ENCODE measurements around the gene OSMR.

The OSMR gene

GRCh38 chr5:38845526-38846378 lies at the start of gene OSMR:
Gene OSMR (plus strand): TSS chr5:38846012. CDS start chr5:38869045, 23,033 bp downstream.
- DNase-seq, result no peak

- no peak for DNase-seq
Observed at GRCh38 chr5:38796742-38797108, 49.1 kb upstream of the OSMR start.

GRCh38 chr5:38797838-38798237 lies 48.0 kb upstream of the OSMR start:
- DNase-seq, result no peak

GRCh38 chr5:38799556-38800377 lies 46.0 kb upstream of the OSMR start:
- no peak for DNase-seq

- DNase-seq, result no peak
Observed at GRCh38 chr5:38800515-38800914, 45.3 kb upstream of the OSMR start.

GRCh38 chr5:38802125-38802524 lies 43.7 kb upstream of the OSMR start:
- DNase-seq, result no peak

GRCh38 chr5:38803246-38803645 lies 42.6 kb upstream of the OSMR start:
- no peak for DNase-seq

GRCh38 chr5:38806775-38807258 lies 39.0 kb upstream of the OSMR start:
- no peak for DNase-seq

- no peak for DNase-seq
Observed at GRCh38 chr5:38807570-38808483, 38.0 kb upstream of the OSMR start.

- no peak for DNase-seq
Observed at GRCh38 chr5:38808666-38809343, 37.0 kb upstream of the OSMR start.

- DNase-seq, result peak; percentile 64 to 86
Observed at GRCh38 chr5:38809388-38810359, 36.1 kb upstream of the OSMR start.

GRCh38 chr5:38814879-38815278 lies 30.9 kb upstream of the OSMR start:
- DNase-seq, result no peak

- no peak for DNase-seq
Observed at GRCh38 chr5:38816083-38817030, 29.5 kb upstream of the OSMR start.

- no peak for DNase-seq
Observed at GRCh38 chr5:38821679-38822078, 24.1 kb upstream of the OSMR start.

- DNase-seq, result no peak
Observed at GRCh38 chr5:38823503-38823902, 22.3 kb upstream of the OSMR start.

- DNase-seq, result no peak
Observed at GRCh38 chr5:38824821-38825220, 21.0 kb upstream of the OSMR start.

- no peak for DNase-seq
Observed at GRCh38 chr5:38825494-38825893, 20.3 kb upstream of the OSMR start.

GRCh38 chr5:38827525-38827924 lies 18.3 kb upstream of the OSMR start:
- no peak for DNase-seq

GRCh38 chr5:38830521-38831051 lies 15.2 kb upstream of the OSMR start:
- DNase-seq, result no peak
